ENCODE results near the gene DHX9.
"Not testable (repeated sequence)": the region's sequence is repeated elsewhere in the genome, so short reads cannot be mapped to it uniquely, and the experiment has no call there.

Gene DHX9

GRCh38 chr1:182897696-182898095, 58.5 kb downstream of the DHX9 start:
- no peak for DNase-seq

- not testable (repeated sequence) for DNase-seq
These were observed 62.8 kb downstream of the DHX9 start for GRCh38 chr1:182901946-182902345.

GRCh38 chr1:182905321-182905720, 66.2 kb downstream of the DHX9 start:
- no peak for DNase-seq

- no peak for DNase-seq
These were observed 70.4 kb downstream of the DHX9 start for GRCh38 chr1:182909578-182909977.

GRCh38 chr1:182910143-182910542, 71.0 kb downstream of the DHX9 start:
- no peak for DNase-seq

GRCh38 chr1:182913401-182913800, 74.3 kb downstream of the DHX9 start:
- DNase-seq, result no peak

- no peak for DNase-seq
These were observed 78.2 kb downstream of the DHX9 start for GRCh38 chr1:182917378-182917777.

- DNase-seq, result no peak
These were observed 86.5 kb downstream of the DHX9 start for GRCh38 chr1:182925661-182926060.

- DNase-seq, result no peak
These were observed 88.7 kb downstream of the DHX9 start for GRCh38 chr1:182927693-182928433.

GRCh38 chr1:182930985-182931384, 91.8 kb downstream of the DHX9 start:
- no peak for DNase-seq

GRCh38 chr1:182935716-182936115, 96.6 kb downstream of the DHX9 start:
- no peak for DNase-seq
